Spleen (tissue), 7 donors: ENCODE data around the gene NBEA.

Experiments
- CTCF ChIP-seq, 11 experiments: fragments of 200-600 bp in 7 of 11; fragments of 450-650 bp in 4 of 11; sonication (generic) in 4 of 11; IDR thresholded peaks in 8 of 11; conservative IDR thresholded peaks in 3 of 11; 1 replicate in 7 of 11; 2 replicates in 4 of 11; pipeline versions ENCODE4 v1.4.0 to v1.8.0; 2016 to 2021; ENCODE audit warnings: antibody characterized with exemption in 11 of 11, inconsistent platforms in 4 of 11, mild to moderate bottlenecking in 1 of 11
- POLR2A ChIP-seq, 3 donors: fragments of 450-650 bp; IDR thresholded peaks; one replicate each; pipeline ENCODE4 v1.5.1; 2017; ENCODE audit warnings: antibody characterized with exemption in 3 of 3, mild to moderate bottlenecking in 1 of 3
- POLR2AphosphoS5 ChIP-seq, 3 donors: sonication (generic); formaldehyde crosslinking; IDR thresholded peaks; one replicate each; pipeline ENCODE4 v1.5.1; 2017; ENCODE audit warnings: antibody characterized with exemption in 3 of 3
- donor health status: DM: no; HTN: no; CAD: no; lungs with moderate emphysema.
- donor health status: DM: no; HTN: no; CAD: no.
- donor health status: DM: no; HTN: no; CAD: no.

- TF ChIP-seq POLR2AphosphoS5 (IDR thresholded peaks at IDR 0.05) (no peak), CTCF (IDR thresholded peaks at IDR 0.05 in 8 of 11, conservative IDR thresholded peaks at IDR 0.05 in 3 of 11) (no peak), POLR2A (IDR thresholded peaks at IDR 0.05) (no peak)
Observed at GRCh38 chr13:35343417-35343816, 401.3 kb downstream of the NBEA start.
